ENCODE data around the gene LRPPRC.

Gene LRPPRC

DNA sequence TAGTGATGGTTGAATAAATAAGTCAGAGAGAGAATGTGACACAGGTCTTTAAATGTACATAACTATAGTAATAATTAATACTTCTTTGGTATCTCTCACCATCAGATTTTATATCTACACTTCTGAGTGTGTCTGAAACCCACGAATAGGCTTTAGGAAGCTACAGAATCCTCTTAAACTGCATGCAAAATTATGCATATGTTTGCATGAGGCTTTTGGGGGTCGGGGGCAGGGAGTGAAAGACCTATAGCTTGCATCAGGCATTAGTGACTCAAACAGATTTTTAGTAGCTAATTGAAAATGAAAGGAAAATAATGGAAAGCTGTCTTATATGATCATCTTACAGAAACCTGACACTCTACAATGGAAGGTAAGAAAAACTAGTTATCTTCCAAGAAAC is 14.9 kb downstream of the LRPPRC start:
- DNase-seq (ENCODE audit: low read depth in 2 of 2): no peak

DNA sequence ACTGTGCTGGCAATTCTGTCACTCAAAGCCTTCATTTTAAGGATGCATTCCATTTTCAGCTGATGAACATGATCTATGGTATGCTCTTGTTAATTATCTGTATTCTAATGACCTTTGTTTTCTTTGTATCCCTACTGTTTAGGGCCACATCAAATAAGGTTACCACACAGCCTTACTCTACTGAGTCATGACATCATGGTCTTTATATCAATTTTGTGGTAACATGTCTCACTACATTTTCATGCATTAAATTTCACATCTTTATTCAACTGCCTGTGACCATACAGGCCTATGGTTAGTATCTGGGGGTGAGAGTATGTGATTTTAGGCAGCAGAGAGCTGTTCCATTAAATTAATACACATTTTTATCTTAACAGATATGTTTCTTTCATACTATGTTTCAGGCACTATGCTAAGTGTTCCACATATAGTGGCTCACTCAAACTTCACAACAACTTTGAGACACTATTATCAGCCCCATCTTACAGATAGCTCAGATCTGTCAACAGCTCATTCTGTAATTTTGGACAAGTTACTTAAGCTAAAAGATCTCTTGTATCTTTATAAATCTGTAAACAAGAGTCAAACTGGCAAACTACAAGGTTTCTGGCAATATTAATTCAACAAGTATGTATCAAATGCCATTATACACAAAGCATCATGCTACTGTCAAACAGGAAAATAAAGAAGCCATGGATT is 18.0 kb downstream of the LRPPRC start:
- DNase-seq (ENCODE audit: low read depth in 2 of 2): no peak

DNA sequence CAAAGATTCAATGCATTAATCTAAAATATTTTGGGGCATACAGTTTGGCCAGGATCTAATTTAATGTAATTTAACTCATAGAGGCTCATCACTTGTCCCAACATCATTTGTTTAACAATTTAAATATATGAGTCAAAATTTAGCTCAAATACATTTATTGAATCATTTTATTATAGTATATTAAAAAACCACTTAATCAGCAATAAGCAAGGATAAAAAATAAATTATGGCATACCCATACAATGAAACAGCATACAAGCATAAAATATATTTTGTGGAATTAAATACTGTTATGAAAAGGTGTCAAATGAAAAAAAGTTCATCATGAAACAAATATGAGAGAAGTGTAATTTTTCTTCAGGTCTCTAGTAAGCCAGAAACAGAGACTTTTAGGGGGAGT is 34.9 kb downstream of the LRPPRC start:
- no peak for DNase-seq (ENCODE audit: low read depth in 2 of 2)

DNA sequence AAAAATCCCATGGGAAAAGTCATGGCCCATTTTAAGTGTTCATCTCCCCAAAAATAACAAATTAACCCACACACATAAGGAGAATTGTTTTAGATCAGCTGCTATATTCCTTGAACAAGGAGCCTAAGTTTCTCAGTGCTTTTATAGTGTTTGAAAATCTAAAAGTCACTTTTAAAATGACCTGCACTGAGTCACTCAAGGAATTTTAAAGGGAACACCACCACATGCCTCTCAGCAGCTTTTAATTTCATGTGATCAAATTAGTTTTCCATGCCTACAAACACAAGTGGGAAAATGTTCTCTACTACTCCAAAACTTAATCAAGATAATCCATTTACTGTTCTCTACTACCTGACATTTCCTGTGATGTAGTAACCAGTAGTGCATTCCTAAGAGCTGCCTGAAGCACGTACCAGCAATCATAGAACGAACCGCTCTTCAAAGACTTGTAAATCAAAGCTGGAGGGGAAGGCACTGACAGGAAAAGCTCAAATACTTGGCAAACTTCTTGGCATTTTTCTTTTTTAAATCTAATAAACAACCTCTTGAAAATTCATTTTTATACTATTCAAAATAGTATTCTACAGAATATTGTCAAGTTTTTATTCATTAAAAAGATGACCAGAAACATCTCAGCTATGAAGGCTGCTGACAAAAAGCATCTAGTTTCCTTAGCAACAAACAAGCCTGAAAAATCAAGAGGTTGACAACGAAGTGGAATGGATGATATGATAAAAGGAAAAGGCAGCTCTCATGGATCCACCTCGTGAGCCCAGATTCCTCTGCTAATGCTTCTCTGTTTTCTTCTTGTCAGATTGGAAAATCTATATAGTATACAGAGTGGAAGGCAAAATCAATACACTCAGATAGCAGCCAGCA is 37.2 kb downstream of the LRPPRC start:
- no peak for DNase-seq (ENCODE audit: low read depth in 2 of 2)

DNA sequence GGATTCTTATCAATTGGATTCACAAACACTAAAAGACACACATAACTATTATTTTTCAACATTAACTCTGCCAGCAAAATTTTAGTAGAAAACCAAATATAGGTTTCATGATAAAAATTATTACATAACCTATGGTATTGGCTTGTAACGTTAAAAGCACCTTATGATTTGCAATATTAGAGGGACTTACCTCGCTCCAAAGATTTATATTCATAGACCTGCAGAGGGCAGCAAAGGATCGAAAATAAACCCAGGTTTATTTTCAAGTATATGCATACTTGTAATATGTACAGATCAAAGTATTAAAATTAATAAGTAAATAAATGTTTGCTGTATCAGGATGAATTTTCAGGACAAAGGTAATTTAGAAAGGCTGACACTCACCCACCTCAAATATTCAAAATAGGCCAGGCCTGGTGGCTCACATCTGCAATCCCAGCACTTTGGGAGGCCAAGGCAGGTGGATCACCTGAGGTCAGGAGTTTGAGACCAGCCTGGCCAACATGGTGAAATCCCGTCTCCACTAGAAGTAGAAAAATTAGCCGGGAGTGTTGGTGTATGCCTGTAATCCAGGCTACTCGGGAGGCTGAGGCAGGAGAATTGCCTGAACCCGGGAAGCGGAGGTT is 45.3 kb downstream of the LRPPRC start:
- DNase-seq (ENCODE audit: low read depth in 2 of 2): no peak

DNA sequence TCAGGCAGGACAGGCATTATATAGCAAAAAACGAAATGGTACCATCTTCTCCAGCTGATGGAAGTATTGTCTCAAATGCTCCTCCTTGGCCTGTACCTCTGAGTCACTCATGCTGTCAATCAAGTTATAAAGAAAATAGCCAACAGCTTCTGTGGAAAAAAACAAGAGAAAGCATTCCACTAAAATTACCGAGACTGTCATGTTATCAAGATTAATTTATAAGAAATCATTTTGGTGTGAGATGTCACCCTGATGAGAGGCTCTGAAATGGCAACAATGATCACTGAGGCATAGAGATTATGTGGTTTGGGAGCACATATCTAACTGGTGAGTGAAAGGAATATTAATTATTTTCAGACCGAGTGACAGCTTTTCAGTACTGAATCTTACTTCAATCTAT is 47.4 kb downstream of the LRPPRC start:
- DNase-seq (ENCODE audit: low read depth in 2 of 2): no peak

GRCh38 chr2:43946685-43947084 is 49.1 kb downstream of the LRPPRC start:
- DNase-seq (ENCODE audit: low read depth in 2 of 2): no peak

DNA sequence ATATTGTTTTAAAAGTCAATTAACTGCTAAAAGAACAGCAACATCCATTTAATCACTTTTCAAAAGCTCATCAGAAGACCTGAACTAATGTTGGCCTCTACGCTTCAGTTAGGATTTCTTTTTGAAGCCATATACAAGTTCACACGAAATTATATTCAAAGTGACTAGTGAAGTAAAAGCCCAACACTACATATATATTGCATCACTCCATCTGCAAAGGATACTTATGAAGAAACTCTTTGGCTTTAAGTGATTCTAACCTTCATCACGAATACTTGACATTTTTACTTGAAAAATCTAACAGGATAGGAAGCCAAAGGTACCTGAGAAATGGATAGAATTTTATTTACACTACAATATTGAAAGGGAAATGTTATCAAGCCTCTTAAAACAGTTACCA is 50.4 kb downstream of the LRPPRC start:
- no peak for DNase-seq (ENCODE audit: low read depth in 2 of 2)

DNA sequence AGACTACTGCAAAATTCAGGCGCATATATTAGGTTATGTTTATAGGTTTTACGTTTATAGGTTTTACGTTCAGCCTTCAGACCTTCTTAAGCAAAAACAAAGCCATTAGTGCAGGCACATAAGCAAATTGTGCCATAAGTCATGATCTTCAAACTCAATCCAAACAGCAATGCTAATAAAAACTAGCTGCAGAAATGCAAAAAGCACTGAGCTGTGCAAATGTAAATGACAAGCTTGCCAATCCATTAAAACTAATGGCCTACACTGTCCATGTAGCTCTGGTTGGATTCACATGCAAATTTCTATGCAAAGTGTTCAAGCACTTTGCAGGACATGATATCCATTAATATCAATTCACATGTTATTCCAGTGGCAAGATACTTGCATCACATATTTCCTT is 50.9 kb downstream of the LRPPRC start:
- DNase-seq (ENCODE audit: low read depth in 2 of 2): no peak

- no peak for DNase-seq (ENCODE audit: low read depth in 2 of 2)
Observed at GRCh38 chr2:43943809-43944452, 51.9 kb downstream of the LRPPRC start.

GRCh38 chr2:43943323-43943722 is 52.5 kb downstream of the LRPPRC start:
- no peak for DNase-seq (ENCODE audit: low read depth in 2 of 2)

GRCh38 chr2:43942881-43943280 is 52.9 kb downstream of the LRPPRC start:
- DNase-seq (ENCODE audit: low read depth in 2 of 2): no peak

GRCh38 chr2:43941966-43942365 is 53.8 kb downstream of the LRPPRC start:
- no peak for DNase-seq (ENCODE audit: low read depth in 2 of 2)

DNA sequence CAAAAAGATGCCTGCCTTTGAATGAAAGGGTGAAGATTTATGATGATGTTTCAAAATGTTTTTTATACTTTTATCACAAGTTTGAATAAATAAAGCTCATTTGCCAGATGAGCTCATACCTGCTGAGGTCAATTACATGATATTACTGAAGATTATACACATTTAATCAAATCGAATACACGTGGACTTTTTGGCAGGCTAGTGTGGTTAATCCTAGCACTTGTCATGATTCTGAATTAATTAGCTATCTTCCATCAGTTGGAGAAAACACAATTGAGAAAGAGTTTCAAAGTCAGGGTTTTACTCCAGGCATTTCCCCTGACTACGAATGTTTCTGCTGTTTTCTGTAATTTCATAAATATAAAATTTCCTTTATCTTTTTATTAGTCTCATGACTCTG is 54.4 kb downstream of the LRPPRC start:
- DNase-seq (ENCODE audit: low read depth in 2 of 2): no peak

DNA sequence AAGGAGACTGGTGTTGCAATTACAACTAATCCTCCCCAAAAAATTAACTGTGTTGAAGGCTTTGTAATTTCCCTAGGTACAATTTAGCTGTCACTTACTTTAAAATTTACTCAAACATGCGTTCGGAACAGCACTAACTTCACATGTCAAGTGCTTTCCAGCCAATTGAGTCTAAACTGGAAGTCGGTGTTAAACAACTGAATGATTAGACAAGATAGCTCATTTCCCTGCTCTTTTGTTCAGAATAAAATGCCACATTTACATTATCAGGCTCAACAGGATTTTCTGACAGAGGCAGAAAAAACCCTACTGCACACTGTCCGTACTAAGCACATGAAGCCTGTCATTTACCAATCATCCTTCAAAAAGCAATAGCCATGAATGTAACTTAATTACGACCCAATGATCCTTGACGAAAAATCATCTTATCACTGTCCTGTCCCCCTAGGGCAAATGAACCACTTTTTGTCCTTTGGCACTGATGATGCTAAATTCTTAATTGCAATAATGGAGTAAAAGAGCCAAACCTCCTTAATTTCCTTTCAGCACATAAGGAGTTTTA is 56.0 kb downstream of the LRPPRC start:
- DNase-seq (ENCODE audit: low read depth in 2 of 2): no peak

- DNase-seq (ENCODE audit: low read depth in 2 of 2): no peak
Observed at GRCh38 chr2:43937269-43937820, 58.4 kb downstream of the LRPPRC start.

DNA sequence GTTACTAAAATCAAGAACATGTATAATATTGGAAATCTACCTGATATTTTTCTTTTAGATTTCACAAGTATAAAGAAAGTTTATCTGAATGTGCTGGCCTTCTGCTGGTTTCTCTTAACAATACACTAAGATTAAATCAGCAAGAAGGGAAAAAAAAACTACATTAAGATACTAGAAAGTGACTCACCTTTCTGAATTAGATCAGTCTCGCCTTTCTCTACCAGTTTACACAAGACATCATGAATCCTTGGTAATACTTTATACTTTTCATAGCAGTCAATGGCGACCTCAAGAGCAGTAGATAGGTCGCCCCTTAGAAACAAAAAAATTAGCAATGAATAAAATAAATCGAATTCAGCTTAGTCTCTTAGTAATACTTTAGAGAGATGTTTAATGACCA is 61.2 kb downstream of the LRPPRC start:
- DNase-seq (ENCODE audit: low read depth in 2 of 2): no peak

GRCh38 chr2:43931293-43931692 is 64.5 kb downstream of the LRPPRC start:
- DNase-seq (ENCODE audit: low read depth in 2 of 2): no peak

DNA sequence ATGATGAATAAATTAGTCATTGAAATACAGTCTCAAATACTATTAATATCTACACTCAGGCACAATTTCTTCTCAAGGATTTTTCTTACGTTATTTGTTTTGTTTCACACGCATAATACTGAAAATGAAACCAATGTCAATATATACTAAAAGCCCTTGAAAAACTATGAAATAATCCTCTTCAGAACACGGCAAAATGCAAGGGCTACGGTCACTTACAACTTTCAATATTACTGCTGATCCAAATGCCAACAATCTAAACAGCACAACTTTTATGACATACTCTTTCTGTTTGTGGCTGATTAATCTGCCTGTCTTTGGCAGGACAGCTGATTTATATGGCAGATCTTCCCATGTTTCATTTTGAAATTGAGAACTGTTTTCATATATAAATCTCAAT is 68.3 kb downstream of the LRPPRC start:
- DNase-seq (ENCODE audit: low read depth in 2 of 2): no peak

- no peak for DNase-seq (ENCODE audit: low read depth in 2 of 2)
Observed at GRCh38 chr2:43925431-43925830, 70.4 kb downstream of the LRPPRC start.

- DNase-seq (ENCODE audit: low read depth in 2 of 2): no peak
Observed at GRCh38 chr2:43924463-43924862, 71.3 kb downstream of the LRPPRC start.
